Colonic mucosa (tissue), 4 donors: Measurements from ENCODE around the gene STX4. TPM values are rescaled to one million over a fixed set of nuclear protein-coding genes. Genes with fewer than 3 reads are reported as not detected.

Experiments
- DNase-seq: peaks from one replicate; pipeline ENCODE4 v3.0.0-alpha.2; 2020
- H3K27ac ChIP-seq: fragments of 200-600 bp; one replicate; pipeline ENCODE4 v1.8.0; 2021
- H3K27me3 ChIP-seq: fragments of 200-600 bp; one replicate; pipeline ENCODE4 v1.8.0; 2021
- H3K36me3 ChIP-seq: fragments of 200-600 bp; one replicate; pipeline ENCODE4 v1.8.0; 2021
- H3K4me1 ChIP-seq: fragments of 200-600 bp; one replicate; pipeline ENCODE4 v1.8.0; 2021; ENCODE audit warnings: mild to moderate bottlenecking
- H3K4me3 ChIP-seq: fragments of 200-600 bp; one replicate; pipeline ENCODE4 v1.8.0; 2021
- H3K9ac ChIP-seq, 2 donors: one replicate each; pipeline ENCODE4 v1.7.0; 2013; ENCODE audit warnings: control low read depth in 2 of 2, low read depth in 2 of 2, low read length in 2 of 2
- H3K9me3 ChIP-seq: fragments of 200-600 bp; one replicate; pipeline ENCODE4 v1.8.0; 2021
- intact Hi-C: fragments of 100-400 bp; cut with DNase I; formaldehyde crosslinking; loops from one replicate; pipeline ENCODE4 v1.14.1; 2022
- total RNA-seq, 2 donors: library from RNA; stranded (reverse); fragmentation: NEBNext Ultra II Directional in 1 of 2; extraction: Animal tissue kit (Norgen Biotek cat#: 25700) in 1 of 2; gene quantifications; one replicate each; pipeline ENCODE4 v1.2.1, GENCODE V29; 2021
- TF ChIP-seq, protein P1 (sequence below): fragments of 200-600 bp; IDR thresholded peaks from one replicate; pipeline ENCODE4 v1.8.0; 2022; ENCODE audit warnings: antibody characterized with exemption, mild to moderate bottlenecking
- donor health status: healthy.
- donor health status: DM: no; HTN: no; CAD: no.
- donor health status: DM: no; HTN: no; CAD: no.

Gene STX4
- total RNA-seq, 2 donors from 2014 or later = 70.8 to 71.4 TPM

DNA sequence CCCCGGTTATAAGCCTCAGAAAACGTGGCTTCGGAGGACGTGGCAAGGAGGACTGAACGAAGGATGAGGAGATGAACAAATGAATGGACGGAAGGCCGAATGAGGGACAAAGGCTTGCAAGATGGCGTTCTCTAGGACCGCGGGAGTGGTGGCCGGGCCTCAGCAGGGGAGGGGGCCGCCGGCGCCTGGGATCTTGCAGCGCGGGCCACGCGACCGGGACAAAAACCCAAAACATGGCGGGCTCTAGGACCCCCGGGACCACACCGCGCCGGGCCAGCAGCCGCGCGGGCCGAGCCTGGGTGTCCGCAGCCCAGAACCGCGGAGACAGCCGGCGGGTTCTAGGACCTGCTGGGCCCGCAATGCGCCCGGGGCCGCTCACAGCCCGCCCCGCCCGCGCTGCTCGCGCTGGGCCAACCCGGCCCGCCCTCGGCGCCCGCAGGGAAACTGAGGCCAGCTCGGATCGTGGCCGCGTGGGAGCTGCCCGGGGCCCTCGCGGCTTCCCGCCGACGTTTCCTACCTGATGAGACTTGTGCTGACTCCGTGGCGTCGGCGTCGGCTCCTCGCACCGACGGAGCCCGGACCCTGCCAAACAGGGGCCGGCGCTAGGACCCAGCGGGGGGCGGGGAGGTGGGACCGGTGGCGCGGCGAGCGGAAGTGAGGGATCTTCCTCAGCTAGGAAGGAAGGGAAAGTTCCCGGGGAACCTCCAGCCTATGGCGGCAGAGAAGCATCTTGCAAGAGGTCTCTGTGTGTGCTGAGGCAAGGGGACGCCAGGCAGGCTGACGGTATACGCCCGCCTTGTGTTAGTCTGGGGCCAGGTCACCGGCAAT, 40.0 kb downstream of the STX4 start:
- Histone ChIP-seq H3K27ac (peak overlapping the region; percentile 89), H3K27me3 (no peaks in the 10 kb centered on the region), H3K36me3 (peaks cover under 1% of the 10 kb centered on the region), H3K4me3 (peak overlapping the region; percentile 80), H3K9me3 (no peaks in the 10 kb centered on the region), H3K9ac (peak overlapping the region; percentile 93 to 96), H3K4me1 (peaks cover 15% of the 10 kb centered on the region)
- TF ChIP-seq, protein P1, sequence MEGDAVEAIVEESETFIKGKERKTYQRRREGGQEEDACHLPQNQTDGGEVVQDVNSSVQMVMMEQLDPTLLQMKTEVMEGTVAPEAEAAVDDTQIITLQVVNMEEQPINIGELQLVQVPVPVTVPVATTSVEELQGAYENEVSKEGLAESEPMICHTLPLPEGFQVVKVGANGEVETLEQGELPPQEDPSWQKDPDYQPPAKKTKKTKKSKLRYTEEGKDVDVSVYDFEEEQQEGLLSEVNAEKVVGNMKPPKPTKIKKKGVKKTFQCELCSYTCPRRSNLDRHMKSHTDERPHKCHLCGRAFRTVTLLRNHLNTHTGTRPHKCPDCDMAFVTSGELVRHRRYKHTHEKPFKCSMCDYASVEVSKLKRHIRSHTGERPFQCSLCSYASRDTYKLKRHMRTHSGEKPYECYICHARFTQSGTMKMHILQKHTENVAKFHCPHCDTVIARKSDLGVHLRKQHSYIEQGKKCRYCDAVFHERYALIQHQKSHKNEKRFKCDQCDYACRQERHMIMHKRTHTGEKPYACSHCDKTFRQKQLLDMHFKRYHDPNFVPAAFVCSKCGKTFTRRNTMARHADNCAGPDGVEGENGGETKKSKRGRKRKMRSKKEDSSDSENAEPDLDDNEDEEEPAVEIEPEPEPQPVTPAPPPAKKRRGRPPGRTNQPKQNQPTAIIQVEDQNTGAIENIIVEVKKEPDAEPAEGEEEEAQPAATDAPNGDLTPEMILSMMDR = no peak
- intact Hi-C loops = no loop called here
- peak; percentile 96 for DNase-seq

DNA sequence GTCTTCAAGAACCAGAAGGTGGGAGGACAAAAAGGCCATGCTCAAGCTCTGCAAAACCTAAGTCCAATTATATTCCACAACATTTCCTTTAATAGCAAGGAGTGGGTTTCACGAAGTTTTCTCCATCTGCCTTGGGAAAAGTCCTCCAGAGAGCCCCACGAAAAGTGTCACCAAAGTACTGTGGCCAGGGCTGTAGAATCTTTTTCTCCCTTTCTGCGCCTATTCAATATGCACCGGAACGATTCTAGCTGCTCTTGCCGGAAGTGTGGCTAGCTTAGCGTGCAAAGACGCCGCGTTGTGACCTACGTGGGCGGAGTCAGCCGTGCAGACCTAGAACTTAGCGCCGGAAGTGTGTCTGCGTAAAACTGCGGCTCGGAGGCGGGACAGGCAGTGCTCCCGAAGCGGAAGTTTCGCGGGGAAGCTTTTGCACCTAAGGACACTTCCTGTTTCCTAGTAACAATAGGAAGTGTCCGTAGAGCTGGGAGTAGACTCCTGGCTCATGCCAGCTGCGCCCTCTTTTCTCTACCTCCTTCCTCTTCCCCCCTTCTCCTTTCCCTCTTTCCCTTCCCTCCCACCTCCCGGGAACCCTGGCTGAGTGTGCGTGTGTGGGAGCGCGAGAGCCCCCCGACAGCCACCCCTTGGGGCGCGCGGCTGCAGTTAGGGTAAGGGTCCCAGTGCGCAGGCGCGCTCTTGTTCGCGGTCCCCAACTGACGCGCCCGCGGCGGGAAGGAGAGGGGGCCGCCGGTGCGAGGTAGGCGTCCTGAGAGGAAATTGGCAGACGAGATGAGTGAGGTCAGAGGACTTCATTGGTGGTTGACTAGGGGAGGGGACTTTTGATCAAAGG, 40.8 kb downstream of the STX4 start, which contains the start of the genes ZNF646 and ZNF668:
ZNF646 (plus strand) TSS at position 453 of the 844 bp plus-strand sequence. CDS start 1,903 bp downstream, outside the sequence.
ZNF668 (minus strand) TSS at position 271 of the 844 bp plus-strand sequence. CDS start 9,781 bp downstream, outside the sequence.
- Histone ChIP-seq H3K36me3 (peaks cover 8% of the 10 kb centered on the region), H3K9ac (peak within 1 kb of the TSS; percentile 93 to 96), H3K4me3 (peak within 1 kb of the TSS; percentile 80), H3K27ac (peak within 1 kb of the TSS; percentile 89), H3K4me1 (peaks cover 15% of the 10 kb centered on the region), H3K9me3 (no peaks in the 10 kb centered on the region), H3K27me3 (no peaks in the 10 kb centered on the region)
- intact Hi-C loops = no loop called here
- peak; percentile 98 for DNase-seq
- TF ChIP-seq, protein P1 = no peak

GRCh38 chr16:31074814-31075183, 41.4 kb downstream of the STX4 start:
- intact Hi-C loops = no loop called here
- DNase-seq = no peak
- Histone ChIP-seq H3K9ac (peak overlapping the region; percentile 75 to 96), H3K9me3 (no peaks in the 10 kb centered on the region), H3K4me3 (peak overlapping the region; percentile 80), H3K27me3 (no peaks in the 10 kb centered on the region), H3K4me1 (peaks cover 15% of the 10 kb centered on the region), H3K27ac (peak overlapping the region; percentile 89), H3K36me3 (peaks cover 12% of the 10 kb centered on the region)
- TF ChIP-seq, protein P1 = no peak

DNA sequence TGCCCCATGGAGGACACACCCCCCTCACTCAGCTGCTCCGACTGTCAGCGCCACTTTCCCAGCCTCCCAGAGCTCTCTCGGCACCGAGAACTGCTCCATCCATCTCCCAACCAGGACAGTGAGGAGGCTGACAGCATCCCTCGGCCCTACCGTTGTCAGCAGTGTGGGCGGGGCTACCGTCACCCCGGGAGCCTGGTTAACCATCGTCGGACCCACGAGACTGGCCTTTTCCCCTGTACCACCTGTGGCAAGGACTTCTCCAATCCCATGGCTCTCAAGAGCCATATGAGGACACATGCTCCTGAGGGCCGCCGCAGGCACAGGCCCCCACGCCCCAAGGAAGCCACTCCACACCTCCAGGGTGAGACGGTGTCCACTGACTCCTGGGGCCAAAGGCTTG, 43.0 kb downstream of the STX4 start:
- H3K9ac ChIP-seq = no peak overlapping the region
- H3K9me3 ChIP-seq = no peaks in the 10 kb centered on the region
- DNase-seq = no peak
- peaks cover 12% of the 10 kb centered on the region for H3K36me3 ChIP-seq
- H3K4me3 ChIP-seq = no peak overlapping the region
- TF ChIP-seq, protein P1 = no peak
- H3K27ac ChIP-seq = no peak overlapping the region
- intact Hi-C loops = no loop called here
- no peaks in the 10 kb centered on the region for H3K27me3 ChIP-seq
- peaks cover 15% of the 10 kb centered on the region for H3K4me1 ChIP-seq

GRCh38 chr16:31077024-31077423, 43.7 kb downstream of the STX4 start:
- intact Hi-C loops = no loop called here
- Histone ChIP-seq H3K27me3 (no peaks in the 10 kb centered on the region), H3K36me3 (peaks cover 12% of the 10 kb centered on the region), H3K9ac (no peak overlapping the region), H3K9me3 (no peaks in the 10 kb centered on the region), H3K4me1 (peaks cover 12% of the 10 kb centered on the region), H3K4me3 (no peak overlapping the region), H3K27ac (no peak overlapping the region)
- TF ChIP-seq, protein P1 = no peak
- DNase-seq = no peak
